ENCODE results near the gene ASXL1. TPM values are rescaled to one million over a fixed set of nuclear protein-coding genes. Genes with fewer than 3 reads are reported as not detected.

Gene ASXL1
- total and polyA plus RNA-seq, 2 experiments from 2014 or later, result 10.4 to 29.0 TPM

DNA sequence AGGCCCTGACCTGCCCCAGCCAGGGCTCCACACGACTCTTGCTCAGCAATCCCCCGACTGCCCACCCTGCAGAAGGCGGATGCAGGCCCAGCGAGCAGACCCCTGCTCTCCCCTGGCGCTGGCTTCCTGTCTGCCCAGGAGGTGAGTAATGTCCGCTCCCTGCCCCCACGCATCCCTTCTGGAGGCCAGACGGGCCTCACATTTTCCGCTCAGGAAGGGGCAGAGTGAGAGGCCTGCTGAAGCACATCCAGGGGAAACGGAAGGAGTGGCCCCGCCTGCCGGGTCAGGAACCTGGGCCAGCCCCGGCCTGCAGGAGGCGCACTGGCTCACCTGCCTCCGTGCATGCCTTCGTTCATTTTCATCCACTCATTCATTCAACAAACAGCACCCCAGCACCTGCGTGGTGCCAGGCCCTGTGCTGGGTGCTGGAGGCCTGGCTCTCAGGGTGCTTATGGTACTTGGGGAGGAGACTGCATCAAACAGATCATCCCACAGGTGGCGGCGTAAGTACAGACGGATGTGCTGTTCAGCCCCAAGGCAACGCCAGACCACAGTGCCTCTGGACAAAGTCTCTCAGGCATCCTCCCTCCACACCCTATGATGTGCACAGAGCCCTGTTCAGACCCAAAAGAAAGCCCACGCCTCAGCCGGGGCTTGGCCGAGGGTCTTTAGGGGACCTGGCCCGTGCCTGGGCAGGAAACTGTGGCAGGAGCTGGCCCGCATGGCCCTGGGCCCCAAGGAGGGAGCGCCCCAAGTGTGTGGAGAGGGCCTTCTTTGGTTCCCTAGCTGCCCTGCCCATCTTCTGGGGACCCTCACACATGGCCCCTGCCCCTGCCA is 112.1 kb downstream of the ASXL1 start:
- TF ChIP-seq EZH2 (IDR thresholded peaks at IDR 0.05; ENCODE audit: low read depth, unreplicated experiment) (no peak), POLR2AphosphoS5 (IDR thresholded peaks at IDR 0.05; ENCODE audit: low read depth) (no peak), ETS1 (IDR thresholded peaks at IDR 0.05) (no peak), NANOG (IDR thresholded peaks at IDR 0.05; ENCODE audit: borderline replicate concordance) (no peak), ZNF331 (CRISPR knock-in tag; IDR thresholded peaks at IDR 0.05; ENCODE audit: low read depth) (no peak), CTCF (conservative IDR thresholded peaks at IDR 0.05; ENCODE audit: low read depth in 2 of 2) (peak; percentile 71 to 80)
- Histone ChIP-seq H3K4me3 (no peak overlapping the region), H3K36me3 (ENCODE audit: insufficient read depth) (peaks cover 5% of the 10 kb centered on the region; the same call in 1 of the 2 replicates), H3K4me1 (ENCODE audit: insufficient read depth) (peaks cover 44% of the 10 kb centered on the region), H3K9me2 (ENCODE audit: insufficient read depth) (no peaks in the 10 kb centered on the region), H3K27me3 (ENCODE audit: insufficient read depth) (no peaks in the 10 kb centered on the region), H3K4me2 (peak overlapping the region; percentile 51; the same call in 1 of the 2 replicates), H3K27ac (ENCODE audit: low read depth) (peak overlapping the region; percentile 72; the same call in 1 of the 2 replicates), H4K20me1 (replicated peaks; ENCODE audit: insufficient read depth) (peaks cover 40% of the 10 kb centered on the region), H3K79me2 (replicated peaks; ENCODE audit: insufficient read depth) (peaks cover 72% of the 10 kb centered on the region), H2AFZ (no peak overlapping the region), H3F3A (replicated peaks; ENCODE audit: low read depth) (peaks cover 23% of the 10 kb centered on the region)
- Mint-ChIP-seq H3K36me3 (ENCODE audit: low read depth) (peaks cover 12% of the 10 kb centered on the region; the same call in 2 of the 3 replicates), H3K27ac (peak overlapping the region; percentile 74), H3K4me1 (peaks cover 26% of the 10 kb centered on the region), H3K9me3 (no peaks in the 10 kb centered on the region), H3K4me3 (no peak overlapping the region; the same call in 2 of the 3 replicates), H3K27me3 (ENCODE audit: insufficient read depth, low read depth, poor library complexity) (peaks cover 8% of the 10 kb centered on the region)
- DNase-seq (ENCODE audit: low spot score) (peak; percentile 87), ATAC-seq (peak; percentile 43)

DNA sequence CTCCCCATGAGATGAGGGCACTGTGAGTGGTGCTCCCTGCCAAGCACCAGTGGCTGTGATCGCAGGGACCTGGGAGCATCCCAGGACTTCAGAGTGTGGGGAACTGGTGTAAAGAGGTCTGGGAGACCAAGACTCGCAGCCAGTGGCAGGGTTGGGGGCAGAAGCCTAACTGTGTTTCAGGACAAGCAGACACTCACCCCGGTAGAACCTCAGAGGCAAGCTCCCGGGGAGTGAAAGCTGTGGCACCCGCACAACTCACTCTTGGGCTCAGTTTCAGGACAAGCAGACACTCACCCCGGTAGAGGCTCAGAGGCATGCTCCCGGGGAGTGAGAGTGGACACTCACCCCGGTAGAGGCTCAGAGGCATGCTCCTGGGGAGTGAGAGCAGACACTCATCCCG is 112.8 kb downstream of the ASXL1 start:
- Histone ChIP-seq H3K9me2 (ENCODE audit: insufficient read depth) (no peaks in the 10 kb centered on the region), H4K20me1 (replicated peaks; ENCODE audit: insufficient read depth) (peaks cover 41% of the 10 kb centered on the region), H3F3A (replicated peaks; ENCODE audit: low read depth) (peaks cover 28% of the 10 kb centered on the region), H3K4me3 (no peak overlapping the region), H3K36me3 (ENCODE audit: insufficient read depth) (peaks cover 5% of the 10 kb centered on the region; the same call in 1 of the 2 replicates), H3K4me1 (ENCODE audit: insufficient read depth) (peaks cover 44% of the 10 kb centered on the region), H3K79me2 (replicated peaks; ENCODE audit: insufficient read depth) (peaks cover 74% of the 10 kb centered on the region), H3K27me3 (ENCODE audit: insufficient read depth) (no peaks in the 10 kb centered on the region), H3K4me2 (peak overlapping the region; percentile 51; the same call in 1 of the 2 replicates), H2AFZ (no peak overlapping the region), H3K27ac (ENCODE audit: low read depth) (peak overlapping the region; percentile 72; the same call in 1 of the 2 replicates)
- ATAC-seq, result no peak
- no peaks in the 10 kb centered on the region for H3K9me3 Mint-ChIP-seq
- H3K4me3 Mint-ChIP-seq, result no peak overlapping the region
- H3K27ac Mint-ChIP-seq, result no peak overlapping the region; the same call in 1 of the 2 replicates
- peaks cover 12% of the 10 kb centered on the region; the same call in 2 of the 3 replicates for H3K36me3 Mint-ChIP-seq (ENCODE audit: low read depth)
- peaks cover 8% of the 10 kb centered on the region for H3K27me3 Mint-ChIP-seq (ENCODE audit: insufficient read depth, low read depth, poor library complexity)
- DNase-seq (ENCODE audit: low spot score), result no peak
- peaks cover 29% of the 10 kb centered on the region for H3K4me1 Mint-ChIP-seq
- TF ChIP-seq ZNF114 (CRISPR knock-in tag; IDR thresholded peaks at IDR 0.05) (no peak), NANOG (IDR thresholded peaks at IDR 0.05; ENCODE audit: borderline replicate concordance) (no peak), EZH2phosphoT487 (IDR thresholded peaks at IDR 0.05; ENCODE audit: unreplicated experiment) (no peak), ZNF331 (CRISPR knock-in tag; IDR thresholded peaks at IDR 0.05; ENCODE audit: low read depth) (no peak), EZH2 (IDR thresholded peaks at IDR 0.05; ENCODE audit: low read depth, unreplicated experiment) (no peak), JUNB (IDR thresholded peaks at IDR 0.05; ENCODE audit: unreplicated experiment) (no peak), POLR2AphosphoS5 (IDR thresholded peaks at IDR 0.05; ENCODE audit: low read depth) (no peak), ETS1 (IDR thresholded peaks at IDR 0.05) (no peak), CTCF (conservative IDR thresholded peaks at IDR 0.05; ENCODE audit: low read depth in 2 of 2) (no peak), REST (IDR thresholded peaks at IDR 0.05; ENCODE audit: unreplicated experiment) (no peak)

Data from GM23338 (cell line).